22Rv1 (cell line): Measurements from ENCODE around the gene SERPINH1.

Source experiments
- H3K27ac ChIP-seq: fragments of 450-650 bp; 2 replicates; pipeline ENCODE4 v1.5.1; 2017
- CTCF ChIP-seq: fragments of 450-650 bp; IDR thresholded peaks from 2 replicates; pipeline ENCODE4 v1.5.1; 2017; ENCODE audit warnings: mild to moderate bottlenecking
- ZFX ChIP-seq: fragments of 450-650 bp; IDR thresholded peaks from 2 replicates; pipeline ENCODE4 v1.6.1; 2017; ENCODE audit warnings: antibody characterized with exemption, borderline replicate concordance

Gene SERPINH1

DNA sequence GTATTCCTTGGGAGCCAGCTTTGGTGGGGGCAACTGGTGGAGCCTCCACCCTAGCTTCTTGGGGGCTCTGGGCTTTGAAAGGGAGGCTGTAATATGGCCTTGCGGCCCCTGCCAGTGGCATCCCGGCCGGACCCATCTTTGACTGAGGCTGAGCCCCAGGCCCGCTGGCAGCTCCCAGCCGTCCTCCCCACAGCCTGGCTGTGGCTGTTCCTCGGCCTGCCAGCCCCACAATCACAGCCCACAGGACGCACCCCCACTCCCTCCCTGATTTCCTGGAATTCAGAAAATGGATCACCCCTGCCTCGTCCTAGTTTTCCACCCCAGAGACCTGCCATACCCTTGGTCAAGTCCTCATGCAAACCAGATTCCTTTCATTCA, 23.2 kb downstream of the SERPINH1 start:
- no peak overlapping the region for H3K27ac ChIP-seq
- TF ChIP-seq CTCF (no peak), ZFX (no peak)

GRCh38 chr11:75586395-75586794, 24.3 kb downstream of the SERPINH1 start:
- H3K27ac ChIP-seq, result no peak overlapping the region
- TF ChIP-seq CTCF, result no peak
- no peak for TF ChIP-seq ZFX

DNA sequence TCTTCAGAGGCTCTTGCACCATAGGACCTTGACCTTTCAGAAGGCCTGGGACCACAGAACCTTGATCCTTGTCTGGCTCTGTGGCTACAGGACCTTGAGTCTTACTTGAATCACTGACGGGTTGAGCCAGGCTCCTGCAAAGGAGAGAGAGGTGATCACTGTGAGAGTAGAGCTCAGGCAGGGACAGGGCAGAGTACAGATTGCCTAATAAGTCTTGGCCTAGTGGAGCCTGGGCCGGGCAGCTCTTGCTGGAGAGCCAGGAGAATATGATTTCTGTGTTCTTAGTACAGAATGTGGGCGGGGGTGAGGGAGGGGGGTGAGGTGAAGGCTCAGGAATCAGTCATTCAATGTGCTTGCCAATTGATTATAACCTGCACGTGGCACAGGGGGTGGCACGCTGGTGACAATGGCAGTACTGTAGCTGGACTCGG, 26.0 kb downstream of the SERPINH1 start:
- TF ChIP-seq ZFX (no peak), CTCF (no peak)
- H3K27ac ChIP-seq, result no peak overlapping the region

DNA sequence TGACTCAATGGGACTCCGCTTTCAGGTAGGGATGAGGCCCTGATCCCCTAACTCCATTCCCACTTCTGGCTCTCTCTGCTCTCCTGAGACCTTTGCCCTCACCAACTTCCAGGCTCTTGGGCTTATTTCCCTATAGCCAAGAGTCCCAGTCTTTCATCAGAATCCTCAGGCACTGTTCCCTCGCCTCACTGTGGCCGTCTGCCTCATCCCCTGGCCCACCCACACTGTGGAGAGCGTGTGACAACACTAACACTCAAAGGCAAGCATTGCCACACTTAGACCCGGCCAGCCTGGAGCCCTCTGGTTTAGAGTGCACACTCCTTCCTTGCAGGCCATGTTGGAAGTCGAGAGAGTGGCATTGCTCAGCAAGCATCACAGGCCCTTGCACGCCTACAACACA, 27.0 kb downstream of the SERPINH1 start:
- no peak overlapping the region for H3K27ac ChIP-seq
- TF ChIP-seq CTCF, result no peak
- TF ChIP-seq ZFX, result no peak

DNA sequence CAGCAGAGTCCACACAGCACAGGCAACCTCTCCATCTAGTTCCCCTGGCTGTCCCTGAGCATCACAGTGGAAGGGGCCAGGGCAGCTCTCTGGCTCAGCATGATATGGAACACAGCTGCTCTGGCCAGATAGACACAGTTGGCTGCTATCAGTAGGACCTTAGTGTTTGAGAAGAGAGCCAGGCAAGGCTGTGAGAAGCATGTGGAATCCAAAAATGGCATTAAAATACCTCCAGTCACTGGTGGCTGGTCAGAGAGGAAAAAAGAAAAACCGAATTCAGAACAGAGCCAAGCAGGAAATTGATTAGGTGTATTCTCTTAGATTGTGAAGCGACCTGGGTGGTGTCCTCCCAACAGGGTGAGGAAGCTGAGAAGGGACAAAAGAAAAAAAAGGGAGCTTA, 27.9 kb downstream of the SERPINH1 start:
- no peak for TF ChIP-seq CTCF
- TF ChIP-seq ZFX, result no peak
- no peak overlapping the region for H3K27ac ChIP-seq

DNA sequence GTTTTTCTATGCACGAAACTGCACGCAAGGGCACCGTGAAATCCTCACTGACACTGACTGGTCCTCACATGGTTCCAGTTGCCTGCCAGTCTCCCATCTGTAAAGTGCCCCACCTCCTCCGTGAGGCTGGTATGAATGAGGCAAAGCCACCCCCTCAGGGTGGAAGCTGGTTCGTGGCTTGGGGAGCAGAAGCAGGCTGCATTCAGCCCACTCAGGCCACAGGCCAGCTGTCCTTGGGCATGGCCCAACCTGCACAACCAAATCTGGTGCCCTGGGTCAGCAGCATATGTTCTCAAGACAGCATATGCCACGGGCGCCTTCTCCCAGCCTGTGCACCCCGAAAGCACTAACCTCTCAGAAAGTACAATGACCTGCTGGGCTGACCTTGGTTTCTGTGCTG, 29.3 kb downstream of the SERPINH1 start:
- no peak overlapping the region for H3K27ac ChIP-seq
- TF ChIP-seq ZFX (no peak), CTCF (no peak)

DNA sequence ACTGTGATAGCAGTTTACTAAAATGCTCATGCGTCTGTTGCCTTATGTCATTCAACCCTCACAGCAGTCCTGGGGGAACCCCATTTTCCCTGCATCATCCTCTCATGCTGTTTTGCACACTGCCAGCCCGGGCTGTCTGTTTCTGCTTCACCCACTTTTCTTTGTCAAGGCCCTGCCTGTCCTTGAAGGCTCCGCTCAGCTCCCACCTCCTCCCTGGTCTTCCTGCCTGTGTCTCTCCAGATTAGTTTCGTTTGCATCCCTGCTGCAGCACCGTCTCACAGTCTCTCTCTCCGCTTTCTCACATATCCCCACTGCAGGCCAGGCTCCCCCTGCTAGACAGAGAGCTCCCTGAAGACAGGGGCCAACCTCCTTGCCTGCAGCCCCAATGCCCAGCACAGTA, 29.9 kb downstream of the SERPINH1 start:
- TF ChIP-seq ZFX, result no peak
- no peak for TF ChIP-seq CTCF
- H3K27ac ChIP-seq, result no peak overlapping the region
